PC-9 (cell line): ENCODE data around the gene CCDC88C. TPM values are rescaled to one million over a fixed set of nuclear protein-coding genes. Genes with fewer than 3 reads are reported as not detected.

Experiments used
- BruUV-seq: library from RNA; stranded (reverse); fragments of 400-500 nt; replicated peaks from 2 replicates; lab custom pipeline; 2021; lab: Mats Ljungman, UMichigan
- CTCF ChIA-PET: fragments of 300-600 bp; sonication (Branson Sonifier 250); formaldehyde crosslinking; loops from one replicate; lab custom pipeline; 2022; ENCODE audit warnings: antibody characterized with exemption; lab: Charles Lee
- POLR2A ChIA-PET: fragments of 300-600 bp; sonication (Branson Sonifier 250); formaldehyde crosslinking; loops from one replicate; lab custom pipeline; 2022; ENCODE audit warnings: antibody characterized with exemption; ENCODE audit not compliant: unreplicated experiment; lab: Charles Lee
- DNase-seq, 2 experiments: peaks; one replicate each; pipeline versions ENCODE4 v3.0.0 to v3.0.0-alpha.2; 2015 to 2022; ENCODE audit warnings: mixed read lengths in 1 of 2
- H2AFZ ChIP-seq: fragments of 200-600 bp; sonication (generic); 2 replicates; pipeline ENCODE4 v1.8.1; 2017; ENCODE audit warnings: antibody characterized with exemption
- H3F3A ChIP-seq: fragments of 200-600 bp; sonication (generic); 2 replicates; pipeline ENCODE4 v1.8.1; 2017; ENCODE audit warnings: antibody characterized with exemption, mild to moderate bottlenecking, low read depth; ENCODE audit not compliant: insufficient read depth
- H3K27ac ChIP-seq: fragments of 200-600 bp; sonication (generic); 2 replicates; pipeline ENCODE4 v1.6.1; 2016; ENCODE audit warnings: mixed run types
- H3K27me3 ChIP-seq: fragments of 200-600 bp; sonication (generic); 2 replicates; pipeline ENCODE4 v1.6.1; 2016; ENCODE audit warnings: low read depth, mixed run types; ENCODE audit not compliant: insufficient read depth
- H3K36me3 ChIP-seq: fragments of 200-600 bp; sonication (generic); 2 replicates; pipeline ENCODE4 v1.6.1; 2016; ENCODE audit warnings: low read depth, mixed run types
- H3K4me1 ChIP-seq: fragments of 200-600 bp; sonication (generic); replicated peaks from 2 replicates; pipeline ENCODE4 v1.6.1; 2016; ENCODE audit warnings: mixed run types; ENCODE audit not compliant: insufficient read depth
- H3K4me2 ChIP-seq: fragments of 200-600 bp; sonication (generic); 2 replicates; pipeline ENCODE4 v1.6.1; 2017; ENCODE audit warnings: mixed run types
- H3K4me3 ChIP-seq: fragments of 200-600 bp; sonication (generic); 2 replicates; pipeline ENCODE4 v1.6.1; 2016; ENCODE audit warnings: mixed run types
- H3K79me2 ChIP-seq: fragments of 200-600 bp; sonication (generic); 2 replicates; pipeline ENCODE4 v1.6.1; 2017; ENCODE audit warnings: low read depth, mixed run types
- H3K9me2 ChIP-seq: fragments of 200-600 bp; sonication (generic); 2 replicates; pipeline ENCODE4 v1.8.1; 2017; ENCODE audit warnings: mild to moderate bottlenecking; ENCODE audit not compliant: insufficient read depth
- H3K9me3 ChIP-seq: fragments of 200-600 bp; sonication (generic); 2 replicates; pipeline ENCODE4 v1.8.1; 2016; ENCODE audit warnings: low read depth; ENCODE audit not compliant: insufficient read depth
- H4K20me1 ChIP-seq: fragments of 200-600 bp; sonication (generic); 2 replicates; pipeline ENCODE4 v1.8.1; 2017; ENCODE audit not compliant: insufficient read depth
- CTCF ChIP-seq: fragments of 200-600 bp; sonication (generic); conservative IDR thresholded peaks from 2 replicates; pipeline ENCODE4 v1.6.1; 2017; ENCODE audit warnings: mixed run types, antibody characterized with exemption, mild to moderate bottlenecking, moderate library complexity
- EZH2 ChIP-seq: fragments of 200-600 bp; sonication (generic); IDR thresholded peaks from 2 replicates; pipeline ENCODE4 v1.8.0; 2017; ENCODE audit warnings: antibody characterized with exemption, low read depth
- intact Hi-C: fragments of 100-400 bp; cut with micrococcal nuclease; formaldehyde crosslinking; loops from one replicate; pipeline ENCODE4 v1.10.0; 2022; ENCODE audit not compliant: unreplicated experiment
- total RNA-seq: library from RNA; stranded (reverse); gene quantifications from 2 replicates; pipeline ENCODE4 v1.2.3, GENCODE V29; 2021

CCDC88C gene
- total RNA-seq, 1 experiment from 2014 or later, result 7.4 TPM

GRCh38 chr14:91405241-91405721 lies 12.3 kb downstream of the CCDC88C start:
- DNase-seq, result no peak
- TF ChIP-seq CTCF (no peak), EZH2 (no peak)
- H2AFZ ChIP-seq, result no peak overlapping the region
- BruUV-seq, result no TSS peak
- no peaks in the 10 kb centered on the region for H3K9me3 ChIP-seq
- 0 out of 2 replicates have a peak, but pooled peaks cover 8% of the 10 kb centered on the region for H3K79me2 ChIP-seq
- no peak overlapping the region for H3K4me2 ChIP-seq
- H3K27ac ChIP-seq, result no peak overlapping the region
- no peaks in the 10 kb centered on the region for H3K27me3 ChIP-seq
- no peaks in the 10 kb centered on the region for H4K20me1 ChIP-seq
- intact Hi-C loops, result no loop called here
- 0 out of 2 replicates have a peak, but pooled peaks cover 3% of the 10 kb centered on the region for H3K4me1 ChIP-seq
- POLR2A ChIA-PET, result no interaction called here
- no peak overlapping the region for H3K4me3 ChIP-seq
- H3K36me3 ChIP-seq, result no peaks in the 10 kb centered on the region
- H3F3A ChIP-seq, result no peaks in the 10 kb centered on the region
- no peaks in the 10 kb centered on the region for H3K9me2 ChIP-seq
- CTCF ChIA-PET, result no interaction called here

- CTCF ChIA-PET, result no interaction called here
- POLR2A ChIA-PET, result no interaction called here
These were observed 14.6 kb downstream of the CCDC88C start for GRCh38 chr14:91402771-91403600.

GRCh38 chr14:91402348-91402747 lies 15.3 kb downstream of the CCDC88C start:
- no TSS peak for BruUV-seq
- H3K9me3 ChIP-seq, result no peaks in the 10 kb centered on the region
- H2AFZ ChIP-seq, result no peak overlapping the region
- H3K4me1 ChIP-seq, result 0 out of 2 replicates have a peak, but pooled peaks cover 3% of the 10 kb centered on the region
- no peaks in the 10 kb centered on the region for H4K20me1 ChIP-seq
- no peak overlapping the region for H3K4me2 ChIP-seq
- CTCF ChIA-PET, result no interaction called here
- H3K79me2 ChIP-seq, result 0 out of 2 replicates have a peak, but pooled peaks cover 8% of the 10 kb centered on the region
- intact Hi-C loops, result no loop called here
- H3F3A ChIP-seq, result no peaks in the 10 kb centered on the region
- H3K9me2 ChIP-seq, result no peaks in the 10 kb centered on the region
- no peak for DNase-seq
- POLR2A ChIA-PET, result no interaction called here
- H3K27me3 ChIP-seq, result no peaks in the 10 kb centered on the region
- no peak overlapping the region for H3K27ac ChIP-seq
- TF ChIP-seq CTCF, result no peak
- no peak for TF ChIP-seq EZH2
- H3K4me3 ChIP-seq, result no peak overlapping the region
- H3K36me3 ChIP-seq, result no peaks in the 10 kb centered on the region

More at GRCh38 chr14:91402771-91403600, 14.6 kb downstream of the CCDC88C start:
- H3K4me2 ChIP-seq, result no peak overlapping the region
- H3K9me2 ChIP-seq, result no peaks in the 10 kb centered on the region
- H3K27me3 ChIP-seq, result no peaks in the 10 kb centered on the region
- H3K27ac ChIP-seq, result no peak overlapping the region
- no peaks in the 10 kb centered on the region for H3F3A ChIP-seq
- H3K4me1 ChIP-seq, result 0 out of 2 replicates have a peak, but pooled peaks cover 3% of the 10 kb centered on the region
- 0 out of 2 replicates have a peak, but pooled peaks cover 8% of the 10 kb centered on the region for H3K79me2 ChIP-seq
- no peak for DNase-seq
- TF ChIP-seq CTCF (no peak), EZH2 (no peak)
- intact Hi-C loops, result no loop called here
- H3K9me3 ChIP-seq, result no peaks in the 10 kb centered on the region
- H3K4me3 ChIP-seq, result no peak overlapping the region
- no peaks in the 10 kb centered on the region for H4K20me1 ChIP-seq
- H3K36me3 ChIP-seq, result no peaks in the 10 kb centered on the region
- no peak overlapping the region for H2AFZ ChIP-seq
- no TSS peak for BruUV-seq
